Measurements from ENCODE around the gene LTBP3. TPM values are rescaled to one million over a fixed set of nuclear protein-coding genes. Genes with fewer than 3 reads are reported as not detected.
A peak's percentile ranks its signal among the peaks of the same experiment; 100 is the strongest.

LTBP3 gene
- total RNA-seq, 1 experiment from 2014 or later = 248 TPM

DNA sequence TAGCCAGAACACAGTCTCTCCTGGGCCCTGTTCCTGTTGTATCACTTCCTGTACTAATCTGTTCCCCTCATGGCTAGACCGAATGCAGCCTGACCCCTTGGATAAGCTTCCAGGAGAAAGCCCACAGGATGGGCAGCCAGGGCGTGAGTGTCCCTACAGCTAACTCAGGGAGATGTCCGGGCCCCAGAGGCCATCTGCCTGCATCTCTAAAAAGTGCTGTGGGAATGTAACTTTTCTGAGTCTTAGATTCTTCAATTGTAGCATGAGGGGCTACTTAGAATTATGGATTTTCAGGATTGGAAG, 67.0 kb downstream of the LTBP3 start:
- no peak overlapping the region for H2AFZ ChIP-seq (ENCODE audit: low read depth, low read length, poor library complexity, severe bottlenecking)
- H3K4me2 ChIP-seq (ENCODE audit: low read length) = peak overlapping the region; percentile 77
- H3K9me2 ChIP-seq (ENCODE audit: insufficient read depth) = no peaks in the 10 kb centered on the region
- H3K4me1 ChIP-seq (ENCODE audit: control insufficient read depth in 1 of 2, insufficient read depth in 2 of 2, low read length in 2 of 2) = peaks cover 93 to 98% of the 10 kb centered on the region in 2 experiments
- no peaks in the 10 kb centered on the region for H4K20me1 ChIP-seq (ENCODE audit: insufficient read depth)
- no TSS peak for BruUV-seq (replicated peaks)
- TF ChIP-seq FOSL1 (IDR thresholded peaks at IDR 0.05; ENCODE audit: low read depth) (no peak), SRF (IDR thresholded peaks at IDR 0.05; ENCODE audit: low read depth) (no peak), POLR2AphosphoS5 (IDR thresholded peaks at IDR 0.05; ENCODE audit: low read depth, low read length) (no peak), EZH2 (IDR thresholded peaks at IDR 0.05) (no peak), ZNF274 (IDR thresholded peaks at IDR 0.05; ENCODE audit: low read depth, low read length) (no peak), JUND (IDR thresholded peaks at IDR 0.05) (no peak), RAD21 (IDR thresholded peaks at IDR 0.05; ENCODE audit: low read depth) (no peak), EZH2phosphoT487 (IDR thresholded peaks at IDR 0.05; ENCODE audit: borderline replicate concordance) (no peak), CBX3 (IDR thresholded peaks at IDR 0.05; ENCODE audit: low read depth) (no peak), ELF1 (IDR thresholded peaks at IDR 0.05; ENCODE audit: borderline replicate concordance, low read depth) (no peak), SIN3A (IDR thresholded peaks at IDR 0.05; ENCODE audit: low read depth) (no peak), TCF7L2 (IDR thresholded peaks at IDR 0.05; ENCODE audit: borderline replicate concordance, extremely low read depth, insufficient read depth, insufficient read length) (no peak), POLR2A (IDR thresholded peaks at IDR 0.05; ENCODE audit: borderline replicate concordance, extremely low read depth, insufficient read depth, insufficient read length) (no peak), EGR1 (IDR thresholded peaks at IDR 0.05; ENCODE audit: low read depth) (no peak), YY1 (IDR thresholded peaks at IDR 0.05; ENCODE audit: extremely low read depth, insufficient replicate concordance, low read depth, low read length) (no peak)
- TF ChIP-seq, protein P1, sequence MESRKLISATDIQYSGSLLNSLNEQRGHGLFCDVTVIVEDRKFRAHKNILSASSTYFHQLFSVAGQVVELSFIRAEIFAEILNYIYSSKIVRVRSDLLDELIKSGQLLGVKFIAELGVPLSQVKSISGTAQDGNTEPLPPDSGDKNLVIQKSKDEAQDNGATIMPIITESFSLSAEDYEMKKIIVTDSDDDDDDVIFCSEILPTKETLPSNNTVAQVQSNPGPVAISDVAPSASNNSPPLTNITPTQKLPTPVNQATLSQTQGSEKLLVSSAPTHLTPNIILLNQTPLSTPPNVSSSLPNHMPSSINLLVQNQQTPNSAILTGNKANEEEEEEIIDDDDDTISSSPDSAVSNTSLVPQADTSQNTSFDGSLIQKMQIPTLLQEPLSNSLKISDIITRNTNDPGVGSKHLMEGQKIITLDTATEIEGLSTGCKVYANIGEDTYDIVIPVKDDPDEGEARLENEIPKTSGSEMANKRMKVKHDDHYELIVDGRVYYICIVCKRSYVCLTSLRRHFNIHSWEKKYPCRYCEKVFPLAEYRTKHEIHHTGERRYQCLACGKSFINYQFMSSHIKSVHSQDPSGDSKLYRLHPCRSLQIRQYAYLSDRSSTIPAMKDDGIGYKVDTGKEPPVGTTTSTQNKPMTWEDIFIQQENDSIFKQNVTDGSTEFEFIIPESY (IDR thresholded peaks at IDR 0.05; ENCODE audit: extremely low read depth, insufficient replicate concordance, low read length) = no peak
- TF ChIP-seq, protein P2, sequence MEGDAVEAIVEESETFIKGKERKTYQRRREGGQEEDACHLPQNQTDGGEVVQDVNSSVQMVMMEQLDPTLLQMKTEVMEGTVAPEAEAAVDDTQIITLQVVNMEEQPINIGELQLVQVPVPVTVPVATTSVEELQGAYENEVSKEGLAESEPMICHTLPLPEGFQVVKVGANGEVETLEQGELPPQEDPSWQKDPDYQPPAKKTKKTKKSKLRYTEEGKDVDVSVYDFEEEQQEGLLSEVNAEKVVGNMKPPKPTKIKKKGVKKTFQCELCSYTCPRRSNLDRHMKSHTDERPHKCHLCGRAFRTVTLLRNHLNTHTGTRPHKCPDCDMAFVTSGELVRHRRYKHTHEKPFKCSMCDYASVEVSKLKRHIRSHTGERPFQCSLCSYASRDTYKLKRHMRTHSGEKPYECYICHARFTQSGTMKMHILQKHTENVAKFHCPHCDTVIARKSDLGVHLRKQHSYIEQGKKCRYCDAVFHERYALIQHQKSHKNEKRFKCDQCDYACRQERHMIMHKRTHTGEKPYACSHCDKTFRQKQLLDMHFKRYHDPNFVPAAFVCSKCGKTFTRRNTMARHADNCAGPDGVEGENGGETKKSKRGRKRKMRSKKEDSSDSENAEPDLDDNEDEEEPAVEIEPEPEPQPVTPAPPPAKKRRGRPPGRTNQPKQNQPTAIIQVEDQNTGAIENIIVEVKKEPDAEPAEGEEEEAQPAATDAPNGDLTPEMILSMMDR (IDR thresholded peaks at IDR 0.05 in 2 of 3, conservative IDR thresholded peaks at IDR 0.05 in 1 of 3; ENCODE audit: borderline replicate concordance in 1 of 3, insufficient read depth in 1 of 3, low read depth in 2 of 3, low read length in 2 of 3) = no peak
- TF ChIP-seq, protein P3, sequence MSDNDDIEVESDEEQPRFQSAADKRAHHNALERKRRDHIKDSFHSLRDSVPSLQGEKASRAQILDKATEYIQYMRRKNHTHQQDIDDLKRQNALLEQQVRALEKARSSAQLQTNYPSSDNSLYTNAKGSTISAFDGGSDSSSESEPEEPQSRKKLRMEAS (IDR thresholded peaks at IDR 0.05) = no peak
- TF ChIP-seq, protein P4, sequence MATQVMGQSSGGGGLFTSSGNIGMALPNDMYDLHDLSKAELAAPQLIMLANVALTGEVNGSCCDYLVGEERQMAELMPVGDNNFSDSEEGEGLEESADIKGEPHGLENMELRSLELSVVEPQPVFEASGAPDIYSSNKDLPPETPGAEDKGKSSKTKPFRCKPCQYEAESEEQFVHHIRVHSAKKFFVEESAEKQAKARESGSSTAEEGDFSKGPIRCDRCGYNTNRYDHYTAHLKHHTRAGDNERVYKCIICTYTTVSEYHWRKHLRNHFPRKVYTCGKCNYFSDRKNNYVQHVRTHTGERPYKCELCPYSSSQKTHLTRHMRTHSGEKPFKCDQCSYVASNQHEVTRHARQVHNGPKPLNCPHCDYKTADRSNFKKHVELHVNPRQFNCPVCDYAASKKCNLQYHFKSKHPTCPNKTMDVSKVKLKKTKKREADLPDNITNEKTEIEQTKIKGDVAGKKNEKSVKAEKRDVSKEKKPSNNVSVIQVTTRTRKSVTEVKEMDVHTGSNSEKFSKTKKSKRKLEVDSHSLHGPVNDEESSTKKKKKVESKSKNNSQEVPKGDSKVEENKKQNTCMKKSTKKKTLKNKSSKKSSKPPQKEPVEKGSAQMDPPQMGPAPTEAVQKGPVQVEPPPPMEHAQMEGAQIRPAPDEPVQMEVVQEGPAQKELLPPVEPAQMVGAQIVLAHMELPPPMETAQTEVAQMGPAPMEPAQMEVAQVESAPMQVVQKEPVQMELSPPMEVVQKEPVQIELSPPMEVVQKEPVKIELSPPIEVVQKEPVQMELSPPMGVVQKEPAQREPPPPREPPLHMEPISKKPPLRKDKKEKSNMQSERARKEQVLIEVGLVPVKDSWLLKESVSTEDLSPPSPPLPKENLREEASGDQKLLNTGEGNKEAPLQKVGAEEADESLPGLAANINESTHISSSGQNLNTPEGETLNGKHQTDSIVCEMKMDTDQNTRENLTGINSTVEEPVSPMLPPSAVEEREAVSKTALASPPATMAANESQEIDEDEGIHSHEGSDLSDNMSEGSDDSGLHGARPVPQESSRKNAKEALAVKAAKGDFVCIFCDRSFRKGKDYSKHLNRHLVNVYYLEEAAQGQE (IDR thresholded peaks at IDR 0.05; ENCODE audit: low read depth) = no peak
- TF ChIP-seq, protein P5, sequence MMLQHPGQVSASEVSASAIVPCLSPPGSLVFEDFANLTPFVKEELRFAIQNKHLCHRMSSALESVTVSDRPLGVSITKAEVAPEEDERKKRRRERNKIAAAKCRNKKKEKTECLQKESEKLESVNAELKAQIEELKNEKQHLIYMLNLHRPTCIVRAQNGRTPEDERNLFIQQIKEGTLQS (IDR thresholded peaks at IDR 0.05) = no peak
- H3K36me3 ChIP-seq (ENCODE audit: control insufficient read depth in 1 of 2, insufficient read depth in 2 of 2, low read length in 2 of 2) = no peaks in the 10 kb centered on the region
- DNase-seq (ENCODE audit: low read depth, low spot score) = no peak
- intact Hi-C loops (cut with micrococcal nuclease) = no loop called here
- peak overlapping the region; percentile 67 for H3K9ac ChIP-seq (ENCODE audit: low read length)
- RAD21 ChIA-PET (ENCODE audit: low non-redundant PET in 1 of 2, low total read pairs in 2 of 2, uncharacterized antibody in 2 of 2, unreplicated experiment in 2 of 2) = interaction anchor here (0.8 to 0.9 kb wide), 2 partner anchors 14 to 22 kb away, joined by 3 to 4 read pairs; no protein-coding TSS in a partner anchor
- peak overlapping the region; percentile 98 for H3K27ac ChIP-seq (ENCODE audit: low read depth, low read length)
- CTCF ChIA-PET = interaction anchor here (2.0 to 2.4 kb wide), 2 partner anchors 11 to 13 kb away, joined by 6 to 12 read pairs; no protein-coding TSS in a partner anchor
- no peak for ATAC-seq
- H3K27me3 ChIP-seq (ENCODE audit: insufficient read depth, low read length) = no peaks in the 10 kb centered on the region
- H3K9me3 ChIP-seq (ENCODE audit: control insufficient read depth in 1 of 2, insufficient read depth in 1 of 2, low read depth in 1 of 2, low read length in 2 of 2) = no peaks in the 10 kb centered on the region
- peaks cover 11% of the 10 kb centered on the region; the same call in 1 of the 2 replicates for H3K79me2 ChIP-seq (ENCODE audit: insufficient read depth, low read length)
- POLR2A ChIA-PET = interaction anchor here (12.6 to 26.7 kb wide), 3 partner anchors 11 to 69 kb away, joined by 575 to 1499 read pairs (median 910); partner anchors contain the start of genes MALAT1 and NEAT1
- H3K4me3 ChIP-seq (replicated peaks in 1 of 2; ENCODE audit: low read depth in 1 of 2, low read length in 2 of 2) = peak overlapping the region in 1 of 2 experiments; percentile 43; a peak in 1 of 4 replicates

Data from HCT116 (cell line).